Naive thymus-derived CD4-positive, alpha-beta T cell (primary cell): ENCODE measurements around the gene CD7. TPM values are rescaled to one million over a fixed set of nuclear protein-coding genes. Genes with fewer than 3 reads are reported as not detected.

Experiments used
- ATAC-seq: fragments of 150-1000 bp; cut with Tn5 transposase; 2 replicates; pipeline ENCODE4 v1.10.0; 2021; ENCODE audit warnings: mild to moderate bottlenecking, moderate library complexity
- CTCF ChIA-PET: fragments of 350-600 bp; sonication (Branson Sonifier 250); formaldehyde crosslinking; loops from one replicate; lab custom pipeline; 2021; ENCODE audit warnings: antibody characterized with exemption; lab: Charles Lee
- POLR2A ChIA-PET: fragments of 350-600 bp; sonication (Branson Sonifier 250); formaldehyde crosslinking; loops from one replicate; lab custom pipeline; 2021; ENCODE audit warnings: antibody characterized with exemption, inconsistent platforms; lab: Charles Lee
- DNase-seq, 9 donors: peaks; one replicate each; pipeline versions ENCODE4 v3.0.0 to v3.0.0-alpha.2; 2020 to 2022; ENCODE audit warnings: mixed read lengths in 1 of 9
- H3K27ac ChIP-seq: one replicate; pipeline ENCODE4 v1.7.0; 2013; ENCODE audit warnings: mild to moderate bottlenecking, low read depth, low read length, moderate library complexity
- H3K27me3 ChIP-seq, 2 donors: one replicate each; pipeline ENCODE4 v1.7.0; 2013; ENCODE audit warnings: low read length in 2 of 2, mild to moderate bottlenecking in 2 of 2, moderate library complexity in 2 of 2; ENCODE audit not compliant: control insufficient read depth in 2 of 2, insufficient read depth in 2 of 2
- H3K36me3 ChIP-seq, 3 experiments: 1 replicate in 2 of 3; 2 replicates in 1 of 3; pipeline ENCODE4 v1.7.0; 2013; ENCODE audit warnings: low read length in 3 of 3, mild to moderate bottlenecking in 3 of 3, moderate library complexity in 1 of 3; ENCODE audit not compliant: insufficient read depth in 3 of 3, control insufficient read depth in 2 of 3
- H3K4me1 ChIP-seq, 2 donors: one replicate each; pipeline ENCODE4 v1.7.0; 2013; ENCODE audit warnings: low read length in 2 of 2, mild to moderate bottlenecking in 2 of 2, moderate library complexity in 1 of 2; ENCODE audit not compliant: control insufficient read depth in 2 of 2, insufficient read depth in 2 of 2
- H3K4me3 ChIP-seq: 2 replicates; pipeline ENCODE4 v1.7.0; 2013; ENCODE audit warnings: mild to moderate bottlenecking, low read length
- H3K9me3 ChIP-seq, 3 experiments: 1 replicate in 2 of 3; 2 replicates in 1 of 3; pipeline ENCODE4 v1.7.0; 2013; ENCODE audit warnings: low read length in 3 of 3; ENCODE audit not compliant: control insufficient read depth in 2 of 3
- H3K27ac Mint-ChIP-seq, 9 donors: one replicate each; pipeline ENCODE4 v1.8.0; 2020 to 2022; ENCODE audit warnings: mixed read lengths in 9 of 9, mild to moderate bottlenecking in 8 of 9, moderate library complexity in 5 of 9, inconsistent platforms in 2 of 9
- H3K27me3 Mint-ChIP-seq, 5 donors: one replicate each; pipeline ENCODE4 v1.8.0; 2021 to 2022; ENCODE audit warnings: mixed read lengths in 5 of 5, mild to moderate bottlenecking in 1 of 5
- H3K36me3 Mint-ChIP-seq, 5 donors: one replicate each; pipeline ENCODE4 v1.8.0; 2020 to 2022; ENCODE audit warnings: mixed read lengths in 5 of 5, mild to moderate bottlenecking in 3 of 5, inconsistent platforms in 1 of 5
- H3K4me1 Mint-ChIP-seq, 7 donors: one replicate each; pipeline ENCODE4 v1.8.0; 2020 to 2022; ENCODE audit warnings: mixed read lengths in 7 of 7, mild to moderate bottlenecking in 3 of 7, inconsistent platforms in 1 of 7
- H3K4me3 Mint-ChIP-seq, 10 donors: one replicate each; pipeline ENCODE4 v1.8.0; 2020 to 2022; ENCODE audit warnings: mild to moderate bottlenecking in 10 of 10, mixed read lengths in 10 of 10, moderate library complexity in 6 of 10, inconsistent platforms in 2 of 10
- H3K9me3 Mint-ChIP-seq, 11 donors: one replicate each; pipeline ENCODE4 v1.8.0; 2020 to 2022; ENCODE audit warnings: mixed read lengths in 11 of 11, mild to moderate bottlenecking in 4 of 11, inconsistent platforms in 1 of 11, moderate library complexity in 1 of 11
- intact Hi-C, 2 donors: fragments of 100-400 bp; cut with micrococcal nuclease; formaldehyde crosslinking; loops; one replicate each; pipeline ENCODE4 v1.15.1; 2023
- polyA plus RNA-seq, 2 donors: library from polyadenylated mRNA; unstranded; fragments of 300-500 nt; fragmentation: Illumina TruSeq; gene quantifications; one replicate each; pipeline ENCODE4 v1.2.3, GENCODE V29; 2021
- total RNA-seq, 6 experiments: library from RNA in 5 of 6; stranded (reverse) in 5 of 6; gene quantifications; 1 replicate in 5 of 6; 2 replicates in 1 of 6; pipeline ENCODE4 v1.2.3 and lab custom pipeline; 2021 to 2026

The CD7 gene
- total and polyA plus RNA-seq, 7 experiments from 2014 or later: 61.9 to 390 (median 169) TPM

DNA sequence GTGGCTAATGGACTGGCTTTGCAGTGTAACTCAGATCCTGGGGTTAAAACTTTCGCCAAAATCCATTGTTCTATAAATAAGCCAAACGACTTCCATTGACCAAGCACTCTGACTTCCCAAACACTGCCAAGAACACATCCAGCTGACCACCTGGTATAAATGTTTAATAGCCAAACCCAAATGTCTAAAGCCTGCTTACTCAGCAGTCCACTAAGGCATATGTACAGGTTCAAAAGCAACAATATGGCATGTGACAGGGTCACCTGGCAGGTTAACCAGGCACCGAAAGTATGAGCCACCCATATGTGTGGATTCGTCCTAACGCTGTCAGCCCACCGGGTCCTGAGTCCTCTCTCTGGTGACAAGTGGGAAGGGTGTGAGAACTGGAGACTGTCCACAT lies 46.0 kb downstream of the CD7 start:
- intact Hi-C loops: no loop called here

DNA sequence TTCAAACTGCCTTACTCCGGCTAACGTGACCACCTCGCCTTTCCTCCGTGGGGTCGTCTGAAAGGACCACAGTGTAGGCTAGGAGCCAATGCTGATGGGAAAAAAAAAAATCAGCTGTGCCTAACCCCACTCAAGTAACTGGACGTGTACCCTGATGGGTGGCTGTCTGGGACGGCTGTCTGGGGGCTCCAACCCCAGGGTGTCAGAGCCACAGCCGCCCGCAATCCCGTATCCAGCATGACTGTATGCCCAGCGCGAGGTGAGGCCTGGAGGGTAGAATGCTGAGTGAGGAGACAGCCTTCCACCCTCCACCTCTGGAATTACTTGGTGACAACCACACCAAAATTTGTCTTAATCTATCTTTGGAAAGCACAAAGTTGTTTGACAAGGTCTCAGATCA lies 46.8 kb downstream of the CD7 start:
- H3K9me3 ChIP-seq: no peaks in the 10 kb centered on the region
- ChIA-PET POLR2A (interaction anchor here (0.6 to 1.6 kb wide), 2 partner anchors 9 to 32 kb away, joined by 3 to 4 read pairs; no protein-coding TSS in a partner anchor), CTCF (interaction anchor here (1.2 kb wide), 1 partner anchor 27 kb away, joined by 3 read pairs; no protein-coding TSS in a partner anchor)
- no peak for ATAC-seq
- no peak for DNase-seq
- peaks cover 5 to 45% (median 18%) of the 10 kb centered on the region in 3 experiments for H3K36me3 ChIP-seq
- no peak overlapping the region for H3K4me3 ChIP-seq
- intact Hi-C loops: no loop called here
- H3K4me1 ChIP-seq: peaks cover 52 to 55% of the 10 kb centered on the region in 2 donors
- H3K27ac ChIP-seq: peak overlapping the region; percentile 53
- Mint-ChIP-seq H3K27me3 (no peaks in the 10 kb centered on the region), H3K4me1 (peaks cover 46 to 70% (median 64%) of the 10 kb centered on the region in 7 donors), H3K9me3 (no peaks in the 10 kb centered on the region), H3K4me3 (peak overlapping the region; percentile 55 to 88 (median 74)), H3K36me3 (peaks cover 4 to 35% (median 15%) of the 10 kb centered on the region in 5 donors), H3K27ac (peak overlapping the region; percentile 76 to 93 (median 90))
- H3K27me3 ChIP-seq: no peaks in the 10 kb centered on the region

More for the DNA sequence above, 46.0 kb downstream of the CD7 start:
- no peaks in the 10 kb centered on the region for H3K27me3 Mint-ChIP-seq
- peaks cover 4 to 30% (median 14%) of the 10 kb centered on the region in 5 donors for H3K36me3 Mint-ChIP-seq
- Histone ChIP-seq H3K27ac (peak overlapping the region; percentile 97), H3K4me3 (no peak overlapping the region), H3K27me3 (no peaks in the 10 kb centered on the region), H3K4me1 (peaks cover 46 to 55% of the 10 kb centered on the region in 2 donors), H3K9me3 (no peaks in the 10 kb centered on the region), H3K36me3 (peaks cover 5 to 38% (median 13%) of the 10 kb centered on the region in 3 experiments)
- ChIA-PET POLR2A (interaction anchor here (0.6 to 1.2 kb wide), 2 partner anchors 20 to 32 kb away, joined by 3 read pairs; no protein-coding TSS in a partner anchor), CTCF (interaction anchor here (1.2 kb wide), 1 partner anchor 27 kb away, joined by 3 read pairs; no protein-coding TSS in a partner anchor)
- peaks cover 46 to 65% (median 57%) of the 10 kb centered on the region in 7 donors for H3K4me1 Mint-ChIP-seq
- H3K27ac Mint-ChIP-seq: peak overlapping the region in 7 of 9 donors; percentile 78 to 94 (median 90)
- peak overlapping the region; percentile 54 to 97 (median 88) for H3K4me3 Mint-ChIP-seq
- DNase-seq (no peak), ATAC-seq (no peak)
- no peaks in the 10 kb centered on the region for H3K9me3 Mint-ChIP-seq

DNA sequence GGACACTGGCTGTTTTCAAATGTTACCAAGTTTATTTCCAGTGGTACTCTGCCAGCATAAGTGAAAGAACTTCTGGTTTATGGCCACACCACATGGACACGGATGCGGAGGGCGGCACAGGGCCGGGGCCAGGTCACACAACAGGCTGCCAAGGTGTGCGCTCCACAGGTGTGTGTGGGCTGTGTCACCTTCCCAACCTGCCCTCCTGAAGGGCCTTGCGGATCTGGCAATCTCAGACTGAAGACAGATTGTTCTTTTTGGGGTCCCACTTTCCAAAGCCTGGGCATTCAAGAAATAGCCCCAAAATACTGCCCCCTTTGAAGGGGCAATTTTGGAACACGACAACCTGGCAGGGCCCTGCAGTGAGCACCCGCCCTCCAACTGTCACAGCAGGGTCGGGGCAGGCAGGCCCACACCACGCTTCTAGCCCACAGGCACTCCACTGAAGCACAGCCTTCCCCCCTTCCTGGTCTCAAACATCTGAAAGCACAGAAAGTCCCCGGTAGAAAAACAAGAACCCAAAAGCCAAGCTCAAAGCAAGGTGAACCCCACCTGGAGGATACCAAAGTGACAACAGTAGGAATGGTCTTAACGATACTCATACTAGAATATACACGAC lies 47.4 kb downstream of the CD7 start:
- intact Hi-C loops: no loop called here
- Mint-ChIP-seq H3K36me3 (peaks cover 4 to 35% (median 17%) of the 10 kb centered on the region in 5 donors), H3K4me3 (peak overlapping the region; percentile 55 to 88 (median 74)), H3K9me3 (no peaks in the 10 kb centered on the region), H3K27me3 (no peaks in the 10 kb centered on the region), H3K4me1 (peaks cover 45 to 71% (median 65%) of the 10 kb centered on the region in 7 donors), H3K27ac (peak overlapping the region; percentile 75 to 93 (median 90))
- ChIA-PET POLR2A (interaction anchor here (1.0 to 2.6 kb wide), 4 partner anchors 22 to 69 kb away, joined by 3 to 6 read pairs (median 4); no protein-coding TSS in a partner anchor), CTCF (no interaction called here)
- no peak overlapping the region for H3K4me3 ChIP-seq
- peaks cover 52 to 55% of the 10 kb centered on the region in 2 donors for H3K4me1 ChIP-seq
- H3K9me3 ChIP-seq: no peaks in the 10 kb centered on the region
- peaks cover 5 to 52% (median 24%) of the 10 kb centered on the region in 3 experiments for H3K36me3 ChIP-seq
- DNase-seq (peak in 3 of 9 donors; percentile 10 to 38 (median 20)), ATAC-seq (no peak)
- H3K27me3 ChIP-seq: no peaks in the 10 kb centered on the region
- peak overlapping the region; percentile 53 for H3K27ac ChIP-seq

DNA sequence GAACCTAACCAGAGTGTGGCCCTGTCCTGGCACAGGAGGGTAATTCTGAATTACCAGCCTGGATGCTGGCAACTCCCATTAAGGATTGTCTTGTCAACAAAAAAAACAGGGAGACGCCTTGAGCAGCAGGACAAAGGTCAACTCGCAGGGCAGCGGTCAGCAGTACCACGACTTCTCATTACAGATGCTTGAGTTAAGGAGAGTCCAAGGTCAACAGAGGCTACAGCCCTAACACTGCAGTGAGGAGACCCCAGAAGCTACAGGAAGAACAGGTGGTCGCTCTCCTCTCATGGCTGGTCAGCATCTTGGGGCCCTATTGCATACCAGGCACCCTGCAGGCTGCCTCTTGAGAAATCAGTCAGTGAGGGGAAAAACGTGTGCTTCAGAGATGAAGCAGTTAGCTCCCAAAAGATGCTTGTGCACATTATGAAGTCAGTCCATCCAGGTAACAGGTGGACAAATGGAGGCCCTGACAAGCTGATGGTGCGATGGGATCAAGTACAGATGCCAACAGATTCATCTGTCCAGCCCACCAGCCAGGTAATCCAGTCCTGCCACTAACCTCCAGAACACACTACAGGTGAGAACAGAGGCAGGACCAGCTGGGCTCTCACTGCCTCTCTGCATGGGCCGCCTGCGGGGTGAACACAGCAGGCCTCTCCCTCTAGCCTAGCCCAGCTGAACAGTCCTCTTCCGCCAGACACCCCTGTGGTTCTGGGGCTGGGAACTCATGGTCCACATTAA lies 48.1 kb downstream of the CD7 start:
- Mint-ChIP-seq H3K36me3 (peaks cover 4 to 37% (median 17%) of the 10 kb centered on the region in 5 donors), H3K9me3 (no peaks in the 10 kb centered on the region), H3K4me3 (peak overlapping the region; percentile 24 to 88 (median 74)), H3K27me3 (no peaks in the 10 kb centered on the region), H3K27ac (peak overlapping the region; percentile 6 to 93 (median 82)), H3K4me1 (peaks cover 42 to 73% (median 65%) of the 10 kb centered on the region in 7 donors)
- H3K4me3 ChIP-seq: no peak overlapping the region
- H3K9me3 ChIP-seq: no peaks in the 10 kb centered on the region
- H3K27me3 ChIP-seq: no peaks in the 10 kb centered on the region
- DNase-seq (no peak), ATAC-seq (no peak)
- intact Hi-C loops: no loop called here
- peaks cover 52 to 55% of the 10 kb centered on the region in 2 donors for H3K4me1 ChIP-seq
- H3K27ac ChIP-seq: peak overlapping the region; percentile 53
- POLR2A ChIA-PET: interaction anchor here (1.0 to 2.6 kb wide), 4 partner anchors 23 to 68 kb away, joined by 3 to 6 read pairs (median 4); no protein-coding TSS in a partner anchor
- peaks cover 5 to 59% (median 27%) of the 10 kb centered on the region in 3 experiments for H3K36me3 ChIP-seq
- CTCF ChIA-PET: no interaction called here

DNA sequence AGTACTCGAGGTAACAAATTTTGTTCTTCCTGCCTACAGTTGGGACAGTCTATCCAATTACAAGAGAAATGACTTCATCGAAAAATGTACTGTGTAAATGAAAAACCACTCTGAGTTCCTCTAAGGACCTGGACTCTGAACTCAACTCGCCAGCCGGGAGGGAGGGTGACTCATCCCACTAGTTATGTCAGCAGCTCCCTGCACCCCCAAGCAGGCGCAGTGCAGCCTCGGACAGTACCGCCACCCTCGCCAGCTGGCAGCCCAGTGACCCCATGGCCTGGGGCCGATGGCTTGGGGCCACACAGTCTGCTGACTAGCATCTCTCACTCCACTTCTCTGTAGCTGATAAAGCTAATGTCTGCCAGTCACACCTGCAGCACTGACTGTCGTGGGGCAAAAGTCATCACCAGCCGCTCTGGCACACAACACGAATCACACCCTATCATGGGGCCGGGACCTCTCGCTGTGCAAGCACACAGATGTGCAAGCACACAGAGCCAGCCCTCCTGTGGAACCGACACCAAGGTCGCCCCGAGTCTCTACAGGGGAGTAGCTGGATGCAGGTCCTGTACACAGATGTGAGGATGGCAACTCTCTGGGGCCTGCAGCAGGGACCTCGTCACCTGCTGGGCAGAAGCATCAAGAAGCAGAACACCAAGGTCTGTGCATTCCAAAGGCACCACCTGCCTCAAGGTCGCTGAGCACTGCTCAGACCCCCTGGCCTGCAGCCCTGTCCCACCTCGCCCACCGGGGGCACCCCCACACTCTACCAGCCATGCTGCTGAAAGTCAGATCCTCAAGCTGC lies 49.6 kb downstream of the CD7 start:
- Mint-ChIP-seq H3K27me3 (no peaks in the 10 kb centered on the region), H3K4me3 (peak overlapping the region; percentile 13 to 80 (median 48)), H3K4me1 (peaks cover 42 to 76% (median 65%) of the 10 kb centered on the region in 7 donors), H3K9me3 (no peaks in the 10 kb centered on the region), H3K36me3 (peaks cover 4 to 41% (median 17%) of the 10 kb centered on the region in 5 donors), H3K27ac (peak overlapping the region in 8 of 9 donors; percentile 32 to 91 (median 78))
- intact Hi-C loops: no loop called here
- ATAC-seq (peak; percentile 79), DNase-seq (no peak)
- Histone ChIP-seq H3K4me3 (no peak overlapping the region), H3K27me3 (no peaks in the 10 kb centered on the region), H3K27ac (peak overlapping the region; percentile 53), H3K9me3 (no peaks in the 10 kb centered on the region), H3K4me1 (peaks cover 46 to 49% of the 10 kb centered on the region in 2 donors), H3K36me3 (peaks cover 15 to 68% (median 33%) of the 10 kb centered on the region in 3 experiments)
- POLR2A ChIA-PET: interaction anchor here (0.6 to 2.6 kb wide), 4 partner anchors 25 to 207 kb away, joined by 3 to 7 read pairs (median 6); partner anchors contain the start of gene CD7
- CTCF ChIA-PET: no interaction called here
